A549 (cell line): ENCODE measurements around the gene ZBTB47. TPM values are rescaled to one million over a fixed set of nuclear protein-coding genes. Genes with fewer than 3 reads are reported as not detected.

Source experiments
- ATAC-seq, 2 experiments: fragments of 200-7000 bp in 1 of 2; fragments of >200 bp in 1 of 2; cut with Nextera tagmentation in 1 of 2; cut with Tn5 transposase in 1 of 2; 3 replicates each; pipeline versions ENCODE4 v1.8.0 to v1.9.1; 2018 to 2020; ENCODE audit warnings: mild to moderate bottlenecking in 1 of 2, moderate library complexity in 1 of 2
- CTCF ChIA-PET: fragments of 300-600 bp; sonication (Branson Sonifier 250); formaldehyde crosslinking; extraction: SDS; loops from one replicate; lab custom pipeline; 2021; ENCODE audit warnings: antibody characterized with exemption, inconsistent platforms; lab: Yijun Ruan, JAX
- POLR2A ChIA-PET: fragments of 350-600 bp; formaldehyde crosslinking; extraction: SDS; loops from one replicate; lab custom pipeline; 2021; ENCODE audit warnings: antibody characterized with exemption, inconsistent platforms; lab: Yijun Ruan, JAX
- DNase-seq, 2 experiments: peaks; one replicate each; pipeline versions ENCODE4 v3.0.0 to v3.0.0-alpha.2; 2011 to 2016; ENCODE audit warnings: low read depth in 1 of 2, low spot score in 1 of 2
- FAIRE-seq: peaks from 2 replicates; lab custom pipeline; 2011; peaks lifted over from hg19 to GRCh38; lab: Jason Lieb, UNC
- H3K27ac ChIP-seq, 2 experiments: fragments of >200 bp; sonication (Bioruptor Twin); formaldehyde crosslinking; 3 replicates each; pipeline ENCODE4 v1.5.1; 2016 to 2017
- H3K4me1 ChIP-seq: fragments of >200 bp; sonication (Bioruptor Twin); formaldehyde crosslinking; 3 replicates; pipeline ENCODE4 v1.6.1; 2016
- H3K4me2 ChIP-seq: fragments of >200 bp; sonication (Bioruptor Twin); formaldehyde crosslinking; 3 replicates; pipeline ENCODE4 v1.6.1; 2016
- H3K4me3 ChIP-seq: fragments of >200 bp; sonication (Bioruptor Twin); formaldehyde crosslinking; 3 replicates; pipeline ENCODE4 v1.5.1; 2016
- H3K9me3 ChIP-seq: fragments of >200 bp; sonication (Bioruptor Twin); formaldehyde crosslinking; 3 replicates; pipeline ENCODE4 v1.6.1; 2016
- ATOH8 ChIP-seq: fragments of 250-450 bp; sonication (Bioruptor Pico); IDR thresholded peaks from 2 replicates; pipeline ENCODE4 v1.5.0; 2020; ENCODE audit warnings: low read depth, mild to moderate bottlenecking, moderate library complexity
- CBX8 ChIP-seq: fragments of 200-600 bp; sonication (generic); IDR thresholded peaks from 2 replicates; pipeline ENCODE4 v1.6.1; 2016
- CTCF ChIP-seq: fragments of >200 bp; sonication (Bioruptor Twin); formaldehyde crosslinking; IDR thresholded peaks from 3 replicates; pipeline ENCODE4 v1.5.1; 2016
- ELK1 ChIP-seq: fragments of 150-350 bp; IDR thresholded peaks from 2 replicates; pipeline ENCODE4 v1.6.1; 2014; ENCODE audit warnings: low read depth, mild to moderate bottlenecking, low read length
- FOSL2 ChIP-seq, 2 experiments: fragments of 450-650 bp in 1 of 2; fragments of >200 bp in 1 of 2; sonication (Bioruptor Twin) in 1 of 2; formaldehyde crosslinking; IDR thresholded peaks; 2 replicates each; pipeline versions ENCODE4 v1.5.0 to v1.6.1; 2016 to 2020; ENCODE audit warnings: mild to moderate bottlenecking in 1 of 2, moderate library complexity in 1 of 2
- HMGXB4 ChIP-seq: fragments of 250-450 bp; sonication (Bioruptor Pico); IDR thresholded peaks from 2 replicates; pipeline ENCODE4 v1.5.0; 2021; ENCODE audit warnings: mild to moderate bottlenecking, moderate library complexity, borderline replicate concordance
- HOXB5 ChIP-seq: fragments of 250-450 bp; sonication (Bioruptor Pico); IDR thresholded peaks from 2 replicates; pipeline ENCODE4 v1.5.0; 2020; ENCODE audit warnings: mild to moderate bottlenecking, moderate library complexity
- KDM1A ChIP-seq: fragments of 200-600 bp; sonication (generic); IDR thresholded peaks from 2 replicates; pipeline ENCODE4 v1.6.1; 2016; ENCODE audit warnings: low read depth, mild to moderate bottlenecking
- KDM5A ChIP-seq: fragments of 200-600 bp; sonication (generic); IDR thresholded peaks from 2 replicates; pipeline ENCODE4 v1.6.1; 2016; ENCODE audit warnings: antibody characterized with exemption, mild to moderate bottlenecking
- NR3C1 ChIP-seq: fragments of >200 bp; sonication (Bioruptor Twin); formaldehyde crosslinking; IDR thresholded peaks from 3 replicates; pipeline ENCODE4 v1.6.1; 2017
- PHF8 ChIP-seq: fragments of 200-600 bp; sonication (generic); IDR thresholded peaks from 2 replicates; pipeline ENCODE4 v1.6.1; 2016; ENCODE audit warnings: low read depth, mild to moderate bottlenecking, antibody characterized with exemption, moderate library complexity, borderline replicate concordance
- POLR2A ChIP-seq: IDR thresholded peaks from 2 replicates; pipeline ENCODE4 v1.6.1; 2012; ENCODE audit warnings: mild to moderate bottlenecking, low read length
- RARB ChIP-seq: fragments of 250-450 bp; sonication (Bioruptor Pico); IDR thresholded peaks from 2 replicates; pipeline ENCODE4 v1.8.0; 2021; ENCODE audit warnings: mild to moderate bottlenecking, moderate library complexity
- REST ChIP-seq: fragments of 200-600 bp; sonication (generic); IDR thresholded peaks from 2 replicates; pipeline ENCODE4 v1.6.1; 2016; ENCODE audit warnings: antibody characterized with exemption, mild to moderate bottlenecking, moderate library complexity
- SREBF2 ChIP-seq: fragments of 450-650 bp; IDR thresholded peaks from 2 replicates; pipeline ENCODE4 v1.6.1; 2014; ENCODE audit warnings: mild to moderate bottlenecking, moderate library complexity
- USF2 ChIP-seq: fragments of 450-650 bp; IDR thresholded peaks from 2 replicates; pipeline ENCODE4 v1.6.1; 2014; ENCODE audit warnings: antibody characterized with exemption
- ZFP36 ChIP-seq: fragments of 450-650 bp; IDR thresholded peaks from 2 replicates; pipeline ENCODE4 v1.6.1; 2014; ENCODE audit warnings: borderline replicate concordance; ENCODE audit not compliant: partially characterized antibody
- WGBS: methylation state at CpG from one replicate; pipeline ENCODE4 v1.1.6; 2017; ENCODE audit errors: missing lambda C conversion rate; 5-methylcytosine and 5-hydroxymethylcytosine counted together
- polyA plus RNA-seq, 4 experiments: library from polyadenylated mRNA; depleted of rRNA in 3 of 4; stranded (reverse); fragments of >200 nt; fragmentation: RNase III in 1 of 4; extraction: RNeasy Plus Mini Kit Qiagen cat#74134 plus additional on column Dnase treatment in 1 of 4; gene quantifications; 2 replicates in 3 of 4; 3 replicates in 1 of 4; pipeline ENCODE4 v1.2.3, GENCODE V29; 2011 to 2017

Gene ZBTB47
- polyA plus RNA-seq, 2 of the 4 experiments (the other 2 are of a cell fraction): 2.5 to 6.8 TPM

GRCh38 chr3:42681361-42682038 lies 28.0 kb downstream of the ZBTB47 start:
- no peak overlapping the region for H3K27ac ChIP-seq
- no peak overlapping the region for H3K4me3 ChIP-seq
- no peak overlapping the region for H3K4me2 ChIP-seq
- H3K4me1 ChIP-seq: peaks cover 9% of the 10 kb centered on the region; the same call in 1 of the 3 replicates
- FAIRE-seq (no peak), ATAC-seq (no peak), DNase-seq (no peak)
- ChIA-PET POLR2A (no interaction called here), CTCF (no interaction called here)
- no peaks in the 10 kb centered on the region for H3K9me3 ChIP-seq
- TF ChIP-seq KDM1A (no peak), CTCF (no peak), POLR2A (no peak), ATOH8 (CRISPR knock-in tag) (no peak), HMGXB4 (CRISPR knock-in tag) (no peak), PHF8 (no peak), REST (no peak), SREBF2 (no peak), CBX8 (no peak), KDM5A (no peak), HOXB5 (CRISPR knock-in tag) (no peak), ELK1 (no peak), ZFP36 (no peak), FOSL2 (IDR thresholded peaks at IDR 0.05) (no peak), FOSL2 (CRISPR knock-in tag; IDR thresholded peaks at IDR 0.05) (no peak), NR3C1 (no peak), USF2 (no peak), RARB (CRISPR knock-in tag) (no peak)
- 63% methylated on average over 6 of the region's 10 CpGs for WGBS
